Measurements from ENCODE around the gene BTLA.
"Not testable (repeated sequence)": the region's sequence is repeated elsewhere in the genome, so short reads cannot be mapped to it uniquely, and the experiment has no call there.

The BTLA gene

GRCh38 chr3:112489674-112490479 is 9.4 kb downstream of the BTLA start:
- no peak for DNase-seq

GRCh38 chr3:112486811-112487505 is 12.3 kb downstream of the BTLA start:
- DNase-seq, result no peak

- no peak for DNase-seq
These were observed 14.9 kb downstream of the BTLA start for GRCh38 chr3:112484352-112484751.

GRCh38 chr3:112482675-112483074 is 16.6 kb downstream of the BTLA start:
- DNase-seq, result no peak

- no peak for DNase-seq
These were observed 18.0 kb downstream of the BTLA start for GRCh38 chr3:112481302-112481721.

- no peak for DNase-seq
These were observed 21.4 kb downstream of the BTLA start for GRCh38 chr3:112477891-112478290.

- no peak for DNase-seq
These were observed 22.9 kb downstream of the BTLA start for GRCh38 chr3:112476346-112476745.

- no peak for DNase-seq
These were observed 24.5 kb downstream of the BTLA start for GRCh38 chr3:112474796-112475195.

GRCh38 chr3:112472691-112473090 is 26.6 kb downstream of the BTLA start:
- DNase-seq, result no peak

GRCh38 chr3:112471596-112472325 is 27.5 kb downstream of the BTLA start:
- no peak for DNase-seq

- DNase-seq, result no peak
These were observed 28.5 kb downstream of the BTLA start for GRCh38 chr3:112470788-112471187.

- DNase-seq, result no peak
These were observed 29.6 kb downstream of the BTLA start for GRCh38 chr3:112469671-112470070.

GRCh38 chr3:112467539-112467938 is 31.7 kb downstream of the BTLA start:
- no peak for DNase-seq

GRCh38 chr3:112466020-112466419 is 33.3 kb downstream of the BTLA start:
- no peak for DNase-seq

- no peak for DNase-seq
These were observed 35.0 kb downstream of the BTLA start for GRCh38 chr3:112464264-112464663.

- DNase-seq, result no peak
These were observed 36.0 kb downstream of the BTLA start for GRCh38 chr3:112463250-112463649.

- DNase-seq, result not testable (repeated sequence)
These were observed 37.5 kb downstream of the BTLA start for GRCh38 chr3:112461787-112462186.

GRCh38 chr3:112460519-112461195 is 38.6 kb downstream of the BTLA start:
- no peak for DNase-seq

- DNase-seq, result no peak
These were observed 39.5 kb downstream of the BTLA start for GRCh38 chr3:112459750-112460149.

- no peak for DNase-seq
These were observed 43.1 kb downstream of the BTLA start for GRCh38 chr3:112456147-112456546.

GRCh38 chr3:112448939-112449338 is 50.3 kb downstream of the BTLA start:
- no peak for DNase-seq

- DNase-seq, result no peak
These were observed 52.9 kb downstream of the BTLA start for GRCh38 chr3:112446343-112446742.

- no peak for DNase-seq
These were observed 53.4 kb downstream of the BTLA start for GRCh38 chr3:112445839-112446238.
